CD4-positive, alpha-beta T cell treated with Interleukin-4 for 4 hours (primary cell): ENCODE measurements around the gene PAK6.

ENCODE experiments used
- DNase-seq: peaks from one replicate; pipeline ENCODE4 v3.0.0-alpha.2; 2020

PAK6 gene

DNA sequence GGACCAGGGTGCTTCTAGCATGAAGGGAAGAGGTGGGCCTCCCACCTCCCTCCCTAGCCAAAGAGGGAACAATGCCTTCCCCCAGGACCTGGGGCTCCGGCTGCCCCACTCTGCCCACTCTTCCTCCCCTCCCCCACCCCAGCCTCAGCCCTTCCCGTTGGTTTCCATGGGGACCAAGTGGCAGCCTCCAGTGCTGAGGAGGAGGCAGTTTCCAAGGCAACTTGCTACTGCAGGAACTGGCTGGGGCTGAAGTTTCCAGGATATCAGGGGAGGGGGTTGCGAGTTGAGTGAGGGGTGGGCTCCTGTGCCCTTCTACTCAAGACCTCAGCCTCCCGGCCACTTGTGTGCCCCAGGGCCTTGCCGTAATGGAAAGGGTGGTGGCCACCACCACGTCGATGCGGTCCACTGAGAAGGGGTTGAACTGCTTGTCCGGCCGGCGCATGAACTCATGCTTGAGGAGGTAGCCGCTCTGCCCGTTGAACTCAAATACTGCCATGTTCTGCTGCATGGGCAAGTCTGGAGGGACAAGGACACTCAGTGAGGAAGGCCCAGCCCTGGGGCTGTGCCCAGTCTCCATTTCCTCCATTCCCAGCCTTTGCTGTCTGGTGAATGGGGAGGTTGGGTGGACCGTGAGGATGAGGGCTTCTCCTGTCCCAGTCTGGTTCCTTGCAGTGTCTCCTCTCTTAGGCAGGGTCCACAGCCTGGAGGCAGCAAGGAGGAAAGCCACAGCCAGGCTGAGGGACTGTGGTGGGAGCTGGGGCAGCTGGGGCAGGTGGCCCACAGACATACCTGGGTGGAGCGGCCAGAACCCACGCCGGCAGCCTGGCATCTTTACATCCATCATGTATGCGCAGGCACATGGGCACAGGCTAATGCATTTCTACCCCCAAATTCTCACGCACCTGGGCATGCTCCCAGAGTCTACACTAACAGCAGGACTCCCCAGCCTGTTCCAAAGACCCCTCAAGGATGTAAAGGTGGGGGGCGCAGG lies 55.3 kb downstream of the PAK6 start:
- no peak for DNase-seq

- DNase-seq, result no peak
Measured at GRCh38 chr15:40295297-40295696, 56.4 kb downstream of the PAK6 start.

GRCh38 chr15:40295877-40296560 lies 57.2 kb downstream of the PAK6 start:
- no peak for DNase-seq

GRCh38 chr15:40296561-40297230 lies 57.8 kb downstream of the PAK6 start:
- DNase-seq, result no peak

GRCh38 chr15:40297356-40297755 lies 58.5 kb downstream of the PAK6 start:
- DNase-seq, result no peak

- DNase-seq, result no peak
Measured at GRCh38 chr15:40298216-40298935, 59.5 kb downstream of the PAK6 start.

DNA sequence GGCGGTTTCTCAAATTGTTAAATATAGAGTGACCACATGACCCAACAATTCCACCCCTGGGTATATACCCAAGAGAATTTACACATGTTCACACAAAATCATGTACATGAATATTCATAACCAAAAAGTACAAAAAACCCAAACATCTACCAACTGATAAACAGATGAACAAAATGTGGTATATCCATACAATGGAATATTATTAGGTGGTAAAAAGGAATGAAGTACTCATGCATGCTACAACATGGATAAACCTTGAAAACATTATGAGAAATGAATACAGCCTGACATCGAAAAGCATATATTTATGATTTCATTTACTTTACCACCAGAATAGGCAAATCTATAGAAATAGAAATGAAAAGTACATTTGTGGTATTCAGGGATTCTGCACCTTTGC lies 61.5 kb downstream of the PAK6 start:
- no peak for DNase-seq

DNA sequence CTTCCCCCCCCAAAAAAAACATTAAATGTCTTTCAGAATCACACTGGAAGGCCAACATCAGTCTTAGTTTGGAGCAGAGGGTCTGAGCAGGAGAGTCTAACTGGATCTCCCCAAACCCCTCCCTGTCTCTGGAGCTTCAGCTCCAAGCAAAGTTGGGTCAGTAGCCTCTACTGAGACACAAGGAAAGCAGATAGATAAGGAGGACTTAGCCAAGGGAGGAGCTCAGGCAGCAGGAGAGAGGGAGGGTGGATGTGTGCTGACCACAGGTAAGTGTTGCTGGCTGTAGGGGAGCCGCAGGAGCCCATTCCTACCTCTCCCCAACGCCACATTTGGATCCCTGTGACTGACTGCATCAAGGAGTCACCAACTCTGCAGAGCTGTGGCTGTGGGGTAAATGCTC lies 61.9 kb downstream of the PAK6 start:
- DNase-seq, result no peak

DNA sequence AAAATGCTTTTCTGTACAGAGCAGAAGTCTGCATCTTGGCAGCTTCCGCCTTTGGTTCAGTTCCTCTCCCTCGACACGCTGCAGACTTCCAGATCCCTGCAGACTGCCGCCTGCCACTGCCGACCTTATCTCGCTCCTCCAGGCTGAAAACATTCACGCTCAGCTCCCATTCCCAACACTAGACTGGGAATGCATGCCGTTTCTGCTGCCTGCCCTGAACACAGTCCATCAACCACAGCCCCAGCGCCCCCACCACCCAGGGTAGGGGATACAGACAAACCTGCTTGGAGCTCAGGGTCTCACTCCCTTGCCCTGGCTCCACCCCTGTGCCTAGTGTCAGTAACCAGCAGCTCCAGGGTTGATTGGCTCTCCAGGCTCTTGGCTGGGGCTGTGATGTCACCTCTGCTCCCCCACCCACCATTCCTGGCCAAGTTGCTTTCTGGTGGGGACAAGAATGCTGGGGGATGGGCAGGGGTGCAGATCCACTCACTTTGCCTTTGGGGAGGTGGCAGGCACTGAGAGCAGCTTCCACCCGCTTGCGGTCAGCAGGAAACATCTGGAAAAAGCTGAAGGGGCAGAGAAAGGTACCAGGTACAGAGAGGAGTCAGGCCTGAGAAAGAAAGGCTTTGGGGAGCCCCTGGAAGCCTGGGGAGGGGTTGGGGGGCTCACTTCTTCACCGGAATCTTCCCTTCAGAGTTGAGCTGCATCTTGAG lies 62.8 kb downstream of the PAK6 start:
- DNase-seq, result no peak

GRCh38 chr15:40302288-40302886 lies 63.5 kb downstream of the PAK6 start:
- no peak for DNase-seq

GRCh38 chr15:40302981-40303380 lies 64.1 kb downstream of the PAK6 start:
- no peak for DNase-seq

DNA sequence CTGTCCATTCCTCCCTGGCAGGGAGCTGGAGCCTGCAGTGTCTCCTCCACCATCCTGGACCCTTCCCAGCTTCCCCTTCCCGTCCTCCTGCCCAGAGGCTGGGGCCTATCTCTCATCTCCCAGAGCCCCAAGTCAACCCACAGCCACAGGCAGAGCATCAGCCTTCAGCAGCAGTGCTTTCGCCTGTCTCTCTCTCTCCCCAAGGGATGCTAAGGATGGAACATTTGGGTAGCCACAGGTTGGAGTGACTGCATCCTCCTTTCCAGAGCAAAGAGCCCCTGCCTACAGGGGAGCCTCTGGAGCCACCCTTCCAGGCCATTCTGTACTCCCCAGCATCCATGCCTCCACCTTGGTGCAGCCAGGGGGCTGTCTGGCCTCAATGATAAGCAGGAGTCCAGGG lies 64.7 kb downstream of the PAK6 start:
- no peak for DNase-seq

DNA sequence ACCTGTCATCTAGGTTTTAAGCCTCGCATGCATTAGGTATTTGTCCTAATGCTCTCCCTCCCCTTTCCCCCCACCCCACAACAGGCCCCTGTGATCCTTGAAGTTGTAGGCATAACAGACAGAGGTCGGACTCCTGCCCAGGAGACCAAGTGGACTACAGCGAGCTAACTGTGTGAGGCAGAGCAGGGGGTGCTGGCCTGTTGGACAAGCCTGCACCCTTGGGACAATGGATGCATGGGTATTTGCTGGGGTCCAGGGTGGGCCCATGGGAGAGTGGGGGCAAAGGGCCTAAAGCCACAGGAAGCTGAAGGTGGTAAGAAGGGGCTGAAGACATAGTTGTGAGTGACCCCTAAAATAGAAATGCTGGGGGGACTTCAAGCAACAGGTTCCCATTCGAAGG lies 66.4 kb downstream of the PAK6 start:
- DNase-seq, result no peak

DNA sequence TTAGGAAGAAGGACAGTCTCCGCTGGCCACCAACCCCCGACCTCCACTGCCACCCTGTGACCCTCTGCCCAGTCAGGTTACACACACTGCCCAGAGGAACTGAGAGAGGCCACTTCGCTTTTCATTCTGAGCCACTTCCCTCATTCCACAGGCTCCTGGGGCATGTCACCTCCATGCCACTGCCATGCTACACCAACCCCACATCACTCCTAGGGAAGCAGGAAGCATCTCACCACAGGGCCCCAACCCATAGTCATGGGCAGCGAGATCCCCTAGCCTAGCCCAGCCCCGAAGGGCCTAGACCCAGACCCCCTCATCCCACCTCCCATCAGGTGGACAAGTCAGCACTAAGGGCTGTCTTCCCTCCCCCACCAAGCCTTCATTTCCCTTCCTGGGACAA lies 67.5 kb downstream of the PAK6 start:
- DNase-seq, result no peak

GRCh38 chr15:40306908-40307307 lies 68.0 kb downstream of the PAK6 start:
- no peak for DNase-seq

GRCh38 chr15:40307421-40308211 lies 68.8 kb downstream of the PAK6 start, which contains the start of gene PLCB2:
PLCB2 (minus strand) TSS chr15:40307935; CDS start chr15:40307672, 263 bp downstream.
- DNase-seq, result peak; percentile 63

GRCh38 chr15:40309344-40309862 lies 70.5 kb downstream of the PAK6 start:
- no peak for DNase-seq

- peak; percentile 49 for DNase-seq
Measured at GRCh38 chr15:40310001-40310959, 71.4 kb downstream of the PAK6 start.

DNA sequence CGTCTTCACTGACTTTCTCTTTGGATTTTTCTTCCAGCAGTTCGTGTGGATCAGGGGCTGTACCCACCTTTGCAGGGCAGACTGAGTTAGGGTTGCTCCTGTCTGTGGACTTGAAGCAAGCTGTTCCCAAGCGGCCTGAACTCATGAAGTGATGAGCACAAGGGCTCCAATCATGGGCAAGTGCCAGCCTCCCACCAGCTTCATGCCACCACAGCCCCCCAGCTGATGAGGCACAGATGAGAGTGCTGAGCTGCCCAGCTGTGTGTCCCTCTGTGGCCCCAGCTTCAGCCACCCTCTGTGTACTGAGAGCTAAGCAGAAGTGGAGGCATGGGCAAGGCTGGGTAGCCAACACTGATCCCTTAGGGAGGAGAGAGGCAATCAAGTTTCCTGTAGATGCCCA lies 72.1 kb downstream of the PAK6 start:
- DNase-seq, result no peak
